HG03558 (cell line): Measurements from ENCODE around the gene TNIP2.
"Not testable (repeated sequence)": the region's sequence is repeated elsewhere in the genome, so short reads cannot be mapped to it uniquely, and the experiment has no call there.

Experiments used
- ATAC-seq: cut with Tn5 transposase; IDR thresholded peaks from one replicate; pipeline ENCODE4 v1.9.1; 2021; ENCODE audit warnings: moderate number of reproducible peaks; ENCODE audit not compliant: unreplicated experiment; ENCODE audit errors: extremely low read depth

Gene TNIP2

DNA sequence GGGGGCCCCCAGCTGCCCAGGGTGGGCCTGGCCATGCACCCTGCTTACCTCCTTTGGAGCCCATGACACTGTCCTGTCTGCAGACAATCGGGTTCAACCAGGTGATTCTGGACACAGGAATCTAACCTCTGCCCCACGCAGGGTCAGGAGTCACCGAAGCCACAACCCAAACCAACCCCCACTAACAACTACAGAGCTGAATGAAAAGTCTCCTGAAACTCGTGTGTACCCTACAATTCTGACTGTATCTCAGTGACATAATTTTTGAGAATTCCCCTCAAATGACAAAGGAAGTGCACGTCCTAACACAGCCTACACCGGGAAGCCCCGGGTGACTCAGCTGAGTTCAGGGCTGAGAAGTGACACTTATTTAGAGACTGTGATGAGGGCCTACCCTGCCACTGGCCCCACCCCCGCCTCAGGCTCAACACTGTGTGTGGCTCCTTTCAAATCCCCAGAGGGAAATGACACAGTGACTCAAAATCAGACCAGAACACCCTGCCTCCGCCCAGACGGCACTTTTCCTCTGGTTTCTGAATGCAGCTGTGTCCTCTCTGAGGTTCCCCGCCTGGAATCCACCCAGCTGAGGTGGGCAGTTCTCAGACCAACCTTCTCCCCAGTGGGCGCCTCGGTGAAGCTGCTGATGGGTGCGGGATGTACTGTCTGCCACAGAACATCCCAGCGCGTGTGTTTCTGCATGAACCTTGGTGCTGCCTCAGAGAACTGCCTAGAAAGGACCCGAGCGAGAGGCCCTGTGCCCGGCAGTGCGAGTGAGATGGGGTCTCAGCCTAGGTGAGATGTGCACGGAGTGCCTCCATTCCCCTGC, 9.9 kb downstream of the TNIP2 start:
- ATAC-seq: peak; percentile 89

DNA sequence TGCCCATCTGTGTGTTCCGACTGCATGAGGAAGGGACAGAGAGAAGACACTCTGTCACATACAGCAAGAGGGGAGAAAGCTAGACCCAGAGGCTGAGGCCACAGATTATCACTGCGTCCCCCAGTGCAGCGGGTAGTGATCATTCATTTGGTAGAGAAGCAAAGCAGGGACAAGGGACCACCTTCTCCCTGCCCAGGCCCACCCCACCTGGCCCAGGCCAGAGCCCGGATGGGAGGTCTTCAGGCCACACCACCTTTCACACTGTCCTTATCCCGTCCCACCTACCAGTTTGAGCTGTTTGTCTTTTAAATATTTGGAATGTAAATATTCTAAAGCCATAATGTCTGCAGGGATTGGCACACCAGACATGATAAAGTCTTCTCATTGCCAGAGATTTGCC, 10.6 kb downstream of the TNIP2 start:
- ATAC-seq: no peak

DNA sequence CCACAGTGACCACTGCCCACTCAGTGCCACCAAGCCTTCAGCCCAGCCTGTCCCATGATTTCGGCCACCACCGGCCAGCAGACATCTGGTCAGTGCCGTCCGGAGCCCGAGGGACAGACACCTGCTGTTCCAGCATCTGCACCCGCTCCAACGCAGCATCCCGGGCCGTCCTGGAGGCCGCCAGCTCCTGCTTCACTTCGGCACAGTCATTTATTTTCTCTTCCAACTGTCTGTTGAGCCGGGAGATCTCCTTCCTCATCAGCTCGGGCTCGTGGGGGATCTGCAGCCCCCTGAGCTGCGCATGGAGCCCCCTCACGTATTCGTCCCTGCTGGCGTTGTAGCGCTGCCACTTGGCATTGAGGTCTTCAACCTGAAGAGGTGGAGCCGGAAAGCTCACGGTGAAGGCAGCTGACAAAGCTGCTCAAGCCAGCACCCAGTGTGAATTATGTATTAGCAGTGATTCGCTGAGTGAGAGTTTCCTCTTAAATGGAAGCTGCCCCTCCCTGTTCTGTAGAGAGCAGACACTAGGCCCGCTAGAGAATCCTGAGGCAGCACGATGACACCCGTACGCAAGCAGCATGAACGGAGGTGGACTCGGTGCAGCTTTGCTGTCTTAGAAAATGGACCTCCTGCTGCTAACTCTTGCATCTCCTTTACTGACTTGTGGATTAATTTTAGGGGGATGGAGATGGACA, 11.4 kb downstream of the TNIP2 start:
- no peak for ATAC-seq

DNA sequence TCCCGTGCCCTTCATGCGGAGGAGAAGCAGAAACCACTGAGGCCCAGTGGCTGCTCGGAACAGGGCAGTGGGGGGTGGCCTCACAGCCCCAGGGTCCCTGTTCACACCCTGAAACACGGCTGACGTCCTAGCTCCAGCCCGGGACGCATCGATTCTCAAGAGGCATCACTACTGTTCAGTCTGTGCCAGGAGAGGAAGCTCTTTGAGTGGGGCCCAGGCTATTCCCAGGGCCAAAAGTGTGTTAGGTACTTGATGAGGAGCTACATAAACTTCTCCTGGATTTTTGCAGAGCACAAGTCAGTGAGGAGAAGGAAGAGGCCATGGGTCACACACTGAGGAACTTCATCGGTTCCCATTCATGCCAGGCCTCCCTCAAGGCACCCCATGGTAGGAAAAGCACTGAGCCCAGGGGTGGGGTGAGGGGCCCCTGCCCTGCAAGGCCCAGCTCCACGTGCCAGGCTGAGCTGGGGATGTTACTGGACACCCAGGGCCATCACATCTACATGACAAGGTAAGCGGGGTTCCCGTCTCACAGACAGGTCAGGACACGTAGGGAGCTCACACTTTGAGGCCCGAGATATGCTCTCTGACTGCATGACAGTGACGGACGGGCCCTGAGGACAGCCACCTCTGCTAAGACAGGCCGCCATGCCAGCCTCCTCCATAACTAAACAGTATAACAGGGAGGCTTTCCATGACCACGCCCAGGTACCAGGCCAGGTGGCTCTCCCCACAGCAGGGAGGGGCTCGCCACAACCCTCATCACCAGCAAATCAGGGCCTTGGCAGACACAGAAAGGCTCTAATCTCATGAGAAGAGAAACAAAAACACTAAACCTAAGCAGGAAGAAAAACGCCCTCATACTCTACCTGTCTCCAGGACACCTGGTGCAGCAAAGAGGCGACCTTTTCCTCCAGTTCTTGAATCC, 12.4 kb downstream of the TNIP2 start:
- no peak for ATAC-seq

DNA sequence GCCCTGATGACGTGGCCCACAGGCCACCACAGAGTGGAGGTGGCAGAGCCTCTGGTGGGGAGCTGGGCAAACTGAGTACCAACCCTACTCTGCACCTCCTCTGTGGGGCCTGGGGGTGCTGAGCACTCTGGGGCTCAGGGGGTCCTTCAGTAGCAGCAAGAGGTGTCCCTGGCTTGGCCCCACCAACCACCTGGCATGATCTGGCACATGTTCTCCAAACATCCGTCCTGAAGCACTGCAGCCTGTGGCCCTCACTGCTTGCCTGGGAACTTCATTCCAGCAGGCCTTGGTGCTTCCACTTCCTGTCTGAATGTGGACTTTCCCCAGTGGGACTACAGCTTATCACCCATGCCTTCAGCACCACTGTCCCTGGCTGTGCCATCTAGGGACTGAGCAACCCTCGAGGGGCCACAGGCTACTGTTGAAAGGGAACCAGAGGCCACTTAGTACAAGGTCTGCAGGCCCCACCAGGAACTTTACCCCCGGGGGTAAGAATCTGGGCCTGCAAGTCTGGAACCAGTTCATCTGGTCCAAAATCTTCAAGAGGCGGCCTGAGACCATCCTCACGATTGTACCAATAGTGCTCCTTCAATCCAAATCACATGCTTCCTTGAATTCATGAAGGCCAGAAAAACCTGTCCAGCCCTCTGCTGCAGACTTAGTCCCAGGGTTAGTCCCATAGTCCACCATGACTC, 13.2 kb downstream of the TNIP2 start:
- ATAC-seq: no peak

DNA sequence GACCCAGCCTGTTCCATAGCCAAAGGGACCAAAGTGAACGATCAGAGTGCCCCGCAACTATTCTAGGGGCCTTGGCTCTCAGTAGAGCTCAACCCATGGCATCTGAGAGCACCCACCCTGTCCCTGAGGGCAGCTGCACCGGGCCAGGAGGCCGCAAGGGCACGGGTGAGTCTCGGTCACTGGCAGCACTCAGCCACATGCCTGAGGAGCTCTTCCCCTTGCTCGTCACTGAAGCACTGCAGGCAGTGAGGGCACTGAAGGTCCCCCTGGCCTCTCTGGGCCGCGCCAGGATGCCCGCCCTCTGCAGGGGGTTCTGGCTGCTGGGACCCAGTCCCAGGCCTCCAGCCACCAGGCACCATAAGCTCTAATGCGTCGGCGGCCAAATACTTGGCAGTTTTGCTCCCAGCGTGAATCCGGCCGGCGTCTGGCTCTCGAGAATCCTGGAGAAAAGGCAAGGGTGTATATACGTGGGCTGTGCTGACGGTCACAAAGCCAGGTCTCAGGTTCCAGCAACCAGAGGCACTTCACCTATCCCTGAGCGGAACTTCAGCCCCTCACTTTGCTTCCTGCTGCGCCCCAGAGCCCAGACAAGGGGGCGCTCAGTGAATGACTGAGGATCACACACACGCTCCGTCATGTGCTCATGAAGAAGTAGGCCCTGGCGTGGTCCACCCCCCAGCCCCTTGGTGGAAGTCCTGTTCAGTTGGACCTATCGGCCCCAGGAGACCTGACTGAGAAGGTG, 13.9 kb downstream of the TNIP2 start:
- no peak for ATAC-seq

DNA sequence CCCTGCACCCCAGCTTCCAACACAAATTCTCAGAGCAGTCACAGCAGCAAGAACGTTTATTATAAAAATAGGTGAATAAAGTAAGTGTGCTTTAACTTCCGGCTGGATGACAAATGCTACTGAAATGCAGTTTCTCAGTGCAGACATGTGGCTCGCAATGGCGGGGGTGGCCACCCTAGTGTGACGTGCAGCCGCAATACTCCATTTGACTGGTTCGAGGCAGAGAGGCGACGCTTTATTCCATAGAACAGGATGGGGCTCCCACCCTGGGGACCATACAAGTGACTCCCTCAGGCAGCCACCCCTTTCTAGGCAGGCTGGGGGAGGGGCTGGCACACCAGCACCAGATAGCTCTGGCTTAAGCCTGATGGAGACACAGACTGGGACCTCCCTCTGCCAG, 14.5 kb downstream of the TNIP2 start:
- no peak for ATAC-seq

DNA sequence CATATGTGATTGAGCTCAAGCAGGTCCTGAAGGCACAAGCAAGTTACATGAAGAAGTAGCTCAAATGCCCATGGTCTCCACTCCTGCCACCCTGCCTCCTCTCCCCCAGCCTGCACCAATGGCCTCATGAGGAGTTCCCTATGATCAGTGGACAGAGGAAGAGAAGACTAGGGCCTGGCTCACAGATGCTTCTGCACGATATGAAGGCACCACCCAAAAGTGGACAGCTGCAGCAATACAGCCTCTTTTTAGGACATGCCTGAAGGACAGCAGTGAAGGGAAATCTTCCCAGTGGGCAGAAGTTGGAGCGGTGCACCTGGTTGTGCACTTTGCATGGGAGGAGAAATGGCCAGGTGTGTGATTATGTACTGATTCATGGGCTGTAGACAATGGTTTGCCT, 17.8 kb downstream of the TNIP2 start:
- not testable (repeated sequence) for ATAC-seq

DNA sequence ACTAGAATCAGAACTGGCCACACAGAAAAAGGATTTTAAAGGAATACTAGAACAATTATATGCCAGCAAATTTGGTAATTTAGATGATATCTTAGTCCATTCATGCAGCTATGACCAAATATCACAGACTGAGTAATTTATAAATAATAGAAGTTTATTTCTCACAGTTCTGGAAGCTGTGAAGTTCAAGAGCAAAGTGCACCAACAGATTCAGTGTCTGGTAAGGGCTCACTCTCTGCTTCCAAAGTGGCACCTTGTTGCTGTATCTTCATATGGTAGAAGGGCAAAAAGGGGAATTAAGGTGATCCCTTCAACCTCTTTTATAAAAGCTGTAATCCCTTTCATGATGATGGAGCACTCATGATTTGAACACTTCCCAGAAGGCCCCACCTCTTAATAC, 20.3 kb downstream of the TNIP2 start:
- no peak for ATAC-seq

DNA sequence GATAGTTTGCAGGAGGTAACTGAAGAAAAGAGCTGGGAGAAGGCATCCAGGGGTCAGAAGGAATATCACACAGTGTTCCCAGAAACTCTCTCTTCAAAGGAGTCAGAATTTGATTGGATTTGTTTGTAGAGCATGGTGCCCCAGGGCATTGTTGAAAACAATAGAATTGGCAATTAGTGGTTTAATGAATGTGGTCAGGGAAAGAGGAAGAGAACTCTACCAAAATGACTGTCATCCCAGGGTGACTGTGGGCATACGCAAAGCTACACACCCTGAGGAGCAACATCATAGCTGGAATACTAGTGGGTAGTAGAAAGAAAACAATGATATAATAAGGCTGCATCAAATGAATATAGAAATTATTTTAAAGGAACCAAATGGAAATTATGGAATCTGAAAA, 21.5 kb downstream of the TNIP2 start:
- ATAC-seq: no peak

DNA sequence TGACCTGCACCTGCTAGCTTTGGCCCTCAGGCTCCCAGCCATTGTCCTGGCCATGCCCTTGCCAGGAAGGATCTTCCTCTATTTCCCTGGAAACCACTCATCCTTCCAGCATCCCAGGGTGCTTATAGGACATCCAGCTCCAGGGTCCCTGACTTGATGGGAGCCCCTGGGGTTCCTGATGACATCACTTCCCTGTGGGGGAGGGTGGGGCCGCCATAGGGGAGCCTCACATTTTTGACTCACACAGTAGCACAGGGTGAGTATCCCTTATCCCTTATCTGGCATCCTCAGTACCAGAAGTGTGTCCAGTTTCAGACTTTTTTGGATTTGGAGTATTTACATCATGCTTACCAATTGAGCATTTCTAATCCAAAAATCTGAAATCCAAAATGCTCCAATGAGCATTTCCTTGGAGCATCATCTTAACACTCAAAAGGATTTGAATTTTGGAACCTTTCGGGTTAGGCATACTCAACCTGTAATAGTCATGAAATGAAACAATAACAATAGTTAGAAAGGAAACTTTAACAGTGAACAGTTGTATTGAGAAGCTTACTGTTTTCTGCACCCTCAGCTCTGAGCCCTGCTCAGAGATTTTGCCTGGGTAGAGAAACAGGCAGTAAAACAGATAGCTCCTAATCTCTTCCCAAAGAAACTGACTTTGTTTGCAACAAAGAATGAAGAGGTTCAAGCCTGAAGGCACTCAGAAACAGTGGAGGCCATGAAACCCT, 22.1 kb downstream of the TNIP2 start:
- ATAC-seq: no peak

DNA sequence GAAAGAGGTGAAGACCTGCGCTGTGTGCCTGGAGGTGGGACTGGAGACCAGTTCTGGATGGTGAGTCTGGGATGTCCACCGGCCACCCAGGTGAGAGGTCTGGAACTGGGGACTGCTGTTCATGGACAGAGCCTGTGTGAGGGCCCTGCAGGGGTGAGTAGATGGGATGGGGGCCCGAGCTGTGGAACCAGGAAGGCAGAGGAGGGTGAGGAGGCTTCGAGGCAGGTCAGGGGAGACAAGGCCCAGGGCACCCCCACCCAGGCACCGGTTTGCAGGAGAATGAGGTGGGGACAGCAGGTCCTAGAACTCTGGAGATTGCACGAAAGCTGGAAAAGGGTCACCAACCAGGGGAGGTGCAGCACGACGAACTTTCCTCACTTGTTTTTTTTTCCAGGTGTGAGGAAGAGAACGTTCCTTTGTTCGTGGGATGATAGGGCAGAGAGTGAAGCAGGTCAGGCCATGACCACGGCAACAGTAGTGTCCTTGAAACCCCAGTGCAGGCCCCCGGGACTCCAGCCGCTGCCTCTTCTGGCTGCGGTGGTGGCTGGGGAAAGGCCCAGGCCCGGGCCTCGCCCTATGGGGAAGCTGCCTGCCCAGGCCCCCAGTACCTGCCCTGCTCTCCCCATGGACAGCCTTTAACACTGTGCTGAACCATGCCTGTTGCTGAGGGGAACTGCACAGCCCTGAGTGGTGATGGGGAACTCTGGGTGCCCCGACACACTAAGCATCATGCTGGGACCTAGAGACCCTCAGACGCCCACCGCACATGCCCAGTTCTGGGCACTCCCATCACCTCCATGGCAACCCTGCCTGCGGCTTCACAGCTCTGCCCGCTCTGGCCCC, 22.9 kb downstream of the TNIP2 start:
- no peak for ATAC-seq

DNA sequence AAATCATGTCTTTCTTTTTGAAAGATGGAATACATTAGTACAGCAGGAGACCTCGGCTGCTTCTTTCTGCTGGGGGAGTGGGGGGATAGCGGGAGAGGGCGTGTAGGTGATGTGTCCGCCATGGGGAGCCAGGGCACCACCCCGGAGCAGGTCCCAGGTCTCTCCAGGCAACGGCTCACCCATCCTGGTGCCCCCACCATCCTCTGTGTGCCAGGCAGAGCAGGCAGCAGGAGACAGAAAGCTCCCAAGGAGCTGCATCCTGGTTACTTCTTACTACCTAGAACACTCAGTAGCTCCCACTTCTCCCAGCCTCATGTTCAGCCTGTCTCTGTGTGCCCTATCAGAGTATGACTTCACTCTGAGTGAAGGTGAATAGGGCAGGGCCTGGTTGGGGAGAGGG, 23.6 kb downstream of the TNIP2 start:
- ATAC-seq: no peak

DNA sequence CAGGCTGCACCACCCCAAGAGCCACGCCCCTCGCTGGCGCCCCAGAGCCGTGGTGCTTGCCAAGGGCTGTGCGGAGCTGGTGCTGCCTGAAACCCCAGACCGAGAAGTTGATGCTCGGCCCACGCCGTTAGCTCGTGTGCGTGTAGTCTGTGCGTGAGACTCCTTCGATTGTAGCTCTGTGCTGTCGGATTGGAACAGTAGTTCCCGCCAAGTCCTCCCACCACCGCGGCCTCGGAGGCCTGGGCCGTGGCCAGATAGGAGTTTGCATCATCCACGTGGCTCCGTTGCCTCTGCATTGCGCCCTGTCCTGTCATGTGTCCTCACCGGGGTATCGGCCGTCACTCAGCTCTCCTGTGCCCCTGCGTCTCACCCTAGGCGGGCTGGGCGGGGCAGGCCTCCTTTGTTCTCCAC, 24.2 kb downstream of the TNIP2 start:
- no peak for ATAC-seq

DNA sequence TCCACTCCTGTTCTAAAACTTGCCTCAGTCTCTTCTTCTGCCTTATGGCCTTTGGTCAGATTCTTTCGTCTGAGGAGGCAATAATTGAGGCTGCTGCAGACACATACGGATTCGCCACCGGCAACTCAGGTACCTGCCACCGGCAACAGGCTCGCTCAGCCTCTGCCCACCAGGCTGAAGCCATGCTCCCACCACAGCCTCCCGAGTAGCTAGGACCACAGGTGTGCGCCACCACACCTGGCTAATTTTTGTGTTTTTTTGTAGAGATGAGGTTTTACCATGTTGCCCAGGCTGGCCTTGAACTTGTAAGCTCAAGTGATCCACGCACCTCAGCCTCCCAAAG, 26.6 kb downstream of the TNIP2 start:
- ATAC-seq: no peak

DNA sequence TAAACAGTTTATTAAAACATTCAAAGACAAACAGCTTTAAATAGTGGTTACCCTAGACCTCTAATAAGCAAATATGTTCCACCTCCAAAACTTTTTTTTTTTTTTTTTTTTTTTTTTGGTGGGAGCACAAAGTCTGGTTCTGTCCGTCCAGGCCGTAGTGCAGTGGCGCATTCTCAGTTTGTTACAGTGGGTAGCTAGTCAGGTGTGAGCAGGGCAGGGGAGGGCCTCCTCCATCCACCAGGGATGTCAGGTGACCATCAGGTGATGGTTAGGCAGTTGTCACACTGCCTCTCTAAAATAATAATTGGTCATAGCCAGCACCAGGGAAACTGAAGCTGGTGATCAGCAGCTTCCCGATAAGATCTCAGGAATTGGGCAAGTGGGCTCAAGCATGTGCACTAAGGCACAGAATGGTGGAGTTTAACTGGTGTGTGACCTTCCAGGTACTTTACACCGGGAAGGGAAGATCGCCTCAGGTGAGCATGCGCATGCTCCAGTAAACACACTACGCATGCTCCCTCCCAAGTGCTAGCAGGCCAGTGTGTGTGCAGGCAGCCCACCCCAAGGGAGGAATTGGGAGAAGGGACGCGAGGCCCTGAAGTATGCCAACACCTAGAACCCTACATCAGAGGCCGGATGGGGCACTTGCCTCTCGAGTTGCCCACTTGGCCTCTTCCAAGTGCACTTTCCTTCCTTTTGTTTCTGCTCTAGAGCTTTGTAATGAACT, 27.2 kb downstream of the TNIP2 start:
- ATAC-seq: no peak

DNA sequence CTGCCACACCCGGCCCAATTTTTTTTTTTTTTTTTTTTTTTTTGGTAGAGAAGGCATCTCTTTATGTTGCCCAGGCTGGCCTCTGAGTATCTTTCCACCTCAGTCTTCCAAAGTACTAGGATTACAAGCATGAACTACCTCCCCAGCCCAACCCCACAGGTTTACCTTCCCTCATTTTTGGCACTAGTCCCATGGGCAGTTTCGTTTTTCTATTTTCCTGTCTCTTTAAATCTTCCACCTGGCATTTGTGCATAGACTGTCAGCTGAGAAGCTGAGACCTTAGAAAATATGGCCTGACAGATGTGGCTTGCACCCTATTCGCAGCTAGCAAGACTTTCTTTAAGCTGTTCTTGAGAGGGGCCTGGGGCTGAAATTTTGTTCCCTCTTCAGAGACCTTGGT, 27.9 kb downstream of the TNIP2 start:
- no peak for ATAC-seq
